Panc1 (cell line): ENCODE measurements around the gene MICALL2. TPM values are rescaled to one million over a fixed set of nuclear protein-coding genes. Genes with fewer than 3 reads are reported as not detected.

Experiments used
- ATAC-seq: fragments of 200-7000 bp; cut with Tn5 transposase; 2 replicates; pipeline ENCODE4 v1.9.1; 2020; ENCODE audit warnings: mild to moderate bottlenecking, moderate library complexity
- BruUV-seq: library from RNA; stranded (reverse); fragments of 400-500 nt; replicated peaks from 2 replicates; lab custom pipeline; 2021; lab: Mats Ljungman, UMichigan
- CTCF ChIA-PET: fragments of 300-600 bp; sonication (Branson Sonifier 250); formaldehyde crosslinking; loops from one replicate; lab custom pipeline; 2022; ENCODE audit warnings: antibody characterized with exemption; lab: Charles Lee
- POLR2A ChIA-PET: fragments of 300-600 bp; sonication (Branson Sonifier 250); formaldehyde crosslinking; loops from one replicate; lab custom pipeline; 2022; ENCODE audit warnings: antibody characterized with exemption; lab: Charles Lee
- DNase-seq: peaks from one replicate; pipeline ENCODE4 v3.0.0-alpha.2; 2010; ENCODE audit warnings: low read depth, low spot score
- H3K27ac ChIP-seq: 2 replicates; pipeline ENCODE4 v1.5.1; 2011; ENCODE audit warnings: mild to moderate bottlenecking, low read length, inconsistent platforms
- H3K27me3 ChIP-seq: fragments of 200-500 bp; sonication (Bioruptor generic); 2 replicates; pipeline ENCODE4 v1.6.0; 2014; ENCODE audit warnings: low read length, inconsistent platforms; ENCODE audit not compliant: control insufficient read depth, insufficient read depth
- H3K36me3 ChIP-seq: fragments of 200-500 bp; sonication (Bioruptor generic); 2 replicates; pipeline ENCODE4 v1.5.1; 2014; ENCODE audit warnings: inconsistent platforms, mild to moderate bottlenecking, low read length, moderate library complexity; ENCODE audit not compliant: control insufficient read depth, insufficient read depth
- H3K4me1 ChIP-seq: 2 replicates; pipeline ENCODE4 v1.5.1; 2011; ENCODE audit warnings: inconsistent platforms, mild to moderate bottlenecking, low read length, moderate library complexity; ENCODE audit not compliant: control insufficient read depth, insufficient read depth
- H3K4me3 ChIP-seq, 2 experiments: 2 replicates each; pipeline ENCODE4 v1.5.1; 2011 to 2012; ENCODE audit warnings: low read depth in 2 of 2, low read length in 2 of 2, mild to moderate bottlenecking in 2 of 2, inconsistent platforms in 1 of 2, moderate library complexity in 1 of 2
- H3K9me3 ChIP-seq: fragments of 200-500 bp; sonication (Bioruptor generic); 2 replicates; pipeline ENCODE4 v1.5.1; 2014; ENCODE audit warnings: low read depth, mild to moderate bottlenecking, inconsistent platforms, low read length, moderate library complexity; ENCODE audit not compliant: control insufficient read depth, insufficient read depth
- POLR2AphosphoS5 ChIP-seq: IDR thresholded peaks from 2 replicates; pipeline ENCODE4 v1.6.1; 2012; ENCODE audit warnings: mild to moderate bottlenecking, low read depth, low read length, moderate library complexity
- SIN3A ChIP-seq: IDR thresholded peaks from 2 replicates; pipeline ENCODE4 v1.6.1; 2012; ENCODE audit warnings: low read depth, mild to moderate bottlenecking, low read length, moderate library complexity, borderline replicate concordance; ENCODE audit not compliant: insufficient read depth
- TCF7L2 ChIP-seq: IDR thresholded peaks from 2 replicates; pipeline ENCODE4 v1.6.1; 2011; ENCODE audit warnings: mild to moderate bottlenecking, low read depth, low read length, inconsistent platforms
- in situ Hi-C: cut with HindIII; loops from 2 replicates; pipeline ENCODE4 v1.10.0; 2016; ENCODE audit warnings: low sequenced_read_pairs, low pct_unique_long_range_greater_than_20kb
- intact Hi-C: fragments of 100-400 bp; cut with micrococcal nuclease; formaldehyde crosslinking; loops from one replicate; pipeline ENCODE4 v1.10.0; 2022; ENCODE audit not compliant: unreplicated experiment
- total RNA-seq: library from RNA; stranded (reverse); gene quantifications from one replicate; pipeline ENCODE4 v1.2.1, GENCODE V29; 2021; ENCODE audit not compliant: unreplicated experiment
- TF ChIP-seq, protein P1 (sequence below): fragments of 450-650 bp; IDR thresholded peaks from 2 replicates; pipeline ENCODE4 v1.5.1; 2017; ENCODE audit warnings: mild to moderate bottlenecking
- TF ChIP-seq, protein P2 (sequence below), 2 experiments: IDR thresholded peaks; 2 replicates each; pipeline ENCODE4 v1.6.1; 2011 to 2012; ENCODE audit warnings: low read depth in 2 of 2, control low read depth in 1 of 2, low read length in 1 of 2, mild to moderate bottlenecking in 1 of 2, moderate library complexity in 1 of 2; ENCODE audit not compliant: insufficient read depth in 1 of 2

MICALL2 gene
- total RNA-seq, 1 experiment from 2014 or later, result 144 TPM

DNA sequence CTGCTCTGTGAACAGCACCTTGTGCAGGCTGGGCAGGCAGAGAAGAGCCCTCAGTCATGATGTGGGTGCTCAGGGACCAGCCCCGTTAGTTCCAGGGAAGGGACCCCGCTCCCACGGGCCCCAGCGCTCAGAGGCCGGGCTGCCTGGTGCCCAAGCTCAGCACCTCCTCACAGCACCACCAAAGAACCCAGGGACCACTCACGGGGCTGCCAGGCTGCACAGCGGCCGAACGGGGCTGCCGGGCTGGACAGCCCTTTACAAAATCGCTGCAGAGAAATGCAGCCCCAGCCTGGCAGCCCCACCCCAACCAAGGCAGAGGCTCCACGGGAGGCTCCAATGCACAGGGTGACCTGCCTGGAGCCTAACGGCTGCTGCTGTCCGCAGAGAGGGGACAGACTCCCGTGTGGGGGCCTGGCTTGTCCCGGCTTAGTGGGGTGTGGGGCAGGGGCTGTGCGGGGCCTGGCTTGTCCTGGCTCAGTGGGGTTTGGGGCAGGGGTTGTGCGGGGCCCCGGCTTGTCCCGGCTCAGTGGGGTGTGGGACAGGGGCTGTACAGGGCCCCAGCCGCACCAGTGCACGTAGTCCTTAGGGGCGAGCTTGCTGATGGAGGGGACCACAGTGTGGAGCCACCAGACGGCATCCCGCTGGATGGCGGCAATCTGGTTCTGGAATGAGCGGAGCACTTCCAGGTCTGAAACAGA lies 35.7 kb upstream of the MICALL2 start:
- Histone ChIP-seq H3K9me3 (no peaks in the 10 kb centered on the region), H3K27me3 (no peaks in the 10 kb centered on the region), H3K36me3 (peaks cover 17% of the 10 kb centered on the region; the same call in 1 of the 2 replicates), H3K27ac (no peak overlapping the region), H3K4me1 (no peaks in the 10 kb centered on the region), H3K4me3 (no peak overlapping the region)
- no TSS peak for BruUV-seq
- ChIA-PET POLR2A (no interaction called here), CTCF (no interaction called here)
- 0 out of 2 replicates have a peak, but pooled peaks have one; percentile 7 for ATAC-seq
- in situ Hi-C loops (no loop called here), intact Hi-C loops (no loop called here)
- DNase-seq, result no peak
- TF ChIP-seq, protein P1, sequence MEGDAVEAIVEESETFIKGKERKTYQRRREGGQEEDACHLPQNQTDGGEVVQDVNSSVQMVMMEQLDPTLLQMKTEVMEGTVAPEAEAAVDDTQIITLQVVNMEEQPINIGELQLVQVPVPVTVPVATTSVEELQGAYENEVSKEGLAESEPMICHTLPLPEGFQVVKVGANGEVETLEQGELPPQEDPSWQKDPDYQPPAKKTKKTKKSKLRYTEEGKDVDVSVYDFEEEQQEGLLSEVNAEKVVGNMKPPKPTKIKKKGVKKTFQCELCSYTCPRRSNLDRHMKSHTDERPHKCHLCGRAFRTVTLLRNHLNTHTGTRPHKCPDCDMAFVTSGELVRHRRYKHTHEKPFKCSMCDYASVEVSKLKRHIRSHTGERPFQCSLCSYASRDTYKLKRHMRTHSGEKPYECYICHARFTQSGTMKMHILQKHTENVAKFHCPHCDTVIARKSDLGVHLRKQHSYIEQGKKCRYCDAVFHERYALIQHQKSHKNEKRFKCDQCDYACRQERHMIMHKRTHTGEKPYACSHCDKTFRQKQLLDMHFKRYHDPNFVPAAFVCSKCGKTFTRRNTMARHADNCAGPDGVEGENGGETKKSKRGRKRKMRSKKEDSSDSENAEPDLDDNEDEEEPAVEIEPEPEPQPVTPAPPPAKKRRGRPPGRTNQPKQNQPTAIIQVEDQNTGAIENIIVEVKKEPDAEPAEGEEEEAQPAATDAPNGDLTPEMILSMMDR, result no peak
- TF ChIP-seq, protein P2, sequence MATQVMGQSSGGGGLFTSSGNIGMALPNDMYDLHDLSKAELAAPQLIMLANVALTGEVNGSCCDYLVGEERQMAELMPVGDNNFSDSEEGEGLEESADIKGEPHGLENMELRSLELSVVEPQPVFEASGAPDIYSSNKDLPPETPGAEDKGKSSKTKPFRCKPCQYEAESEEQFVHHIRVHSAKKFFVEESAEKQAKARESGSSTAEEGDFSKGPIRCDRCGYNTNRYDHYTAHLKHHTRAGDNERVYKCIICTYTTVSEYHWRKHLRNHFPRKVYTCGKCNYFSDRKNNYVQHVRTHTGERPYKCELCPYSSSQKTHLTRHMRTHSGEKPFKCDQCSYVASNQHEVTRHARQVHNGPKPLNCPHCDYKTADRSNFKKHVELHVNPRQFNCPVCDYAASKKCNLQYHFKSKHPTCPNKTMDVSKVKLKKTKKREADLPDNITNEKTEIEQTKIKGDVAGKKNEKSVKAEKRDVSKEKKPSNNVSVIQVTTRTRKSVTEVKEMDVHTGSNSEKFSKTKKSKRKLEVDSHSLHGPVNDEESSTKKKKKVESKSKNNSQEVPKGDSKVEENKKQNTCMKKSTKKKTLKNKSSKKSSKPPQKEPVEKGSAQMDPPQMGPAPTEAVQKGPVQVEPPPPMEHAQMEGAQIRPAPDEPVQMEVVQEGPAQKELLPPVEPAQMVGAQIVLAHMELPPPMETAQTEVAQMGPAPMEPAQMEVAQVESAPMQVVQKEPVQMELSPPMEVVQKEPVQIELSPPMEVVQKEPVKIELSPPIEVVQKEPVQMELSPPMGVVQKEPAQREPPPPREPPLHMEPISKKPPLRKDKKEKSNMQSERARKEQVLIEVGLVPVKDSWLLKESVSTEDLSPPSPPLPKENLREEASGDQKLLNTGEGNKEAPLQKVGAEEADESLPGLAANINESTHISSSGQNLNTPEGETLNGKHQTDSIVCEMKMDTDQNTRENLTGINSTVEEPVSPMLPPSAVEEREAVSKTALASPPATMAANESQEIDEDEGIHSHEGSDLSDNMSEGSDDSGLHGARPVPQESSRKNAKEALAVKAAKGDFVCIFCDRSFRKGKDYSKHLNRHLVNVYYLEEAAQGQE (IDR thresholded peaks at IDR 0.05; ENCODE audit: insufficient read depth in 1 of 2, low read depth in 2 of 2, low read length in 1 of 2), result no peak
- no peak for TF ChIP-seq SIN3A
- no peak for TF ChIP-seq TCF7L2
- TF ChIP-seq POLR2AphosphoS5, result no peak

DNA sequence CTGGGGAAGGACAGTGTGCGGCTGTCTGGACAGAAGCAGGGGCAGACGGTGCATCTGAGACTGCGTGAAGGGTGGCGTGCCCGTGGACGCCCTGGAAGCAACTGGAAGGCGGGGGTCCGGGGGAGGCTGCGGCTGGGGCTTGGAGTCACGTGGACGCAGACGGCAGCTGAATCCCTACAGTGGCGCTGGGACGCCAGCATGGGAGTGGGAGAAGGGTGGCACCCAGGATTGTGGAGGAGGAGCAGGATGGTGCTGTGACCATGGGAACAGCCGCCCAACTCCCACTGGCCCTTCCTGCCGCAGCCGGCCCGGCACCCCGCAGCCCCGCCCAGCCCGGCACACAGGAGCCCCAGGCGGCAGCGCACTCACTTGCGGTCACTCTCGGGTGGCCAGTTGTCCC lies 35.2 kb upstream of the MICALL2 start:
- no peak for ATAC-seq
- intact Hi-C loops (no loop called here), in situ Hi-C loops (no loop called here)
- DNase-seq, result no peak
- Histone ChIP-seq H3K27ac (no peak overlapping the region), H3K9me3 (no peaks in the 10 kb centered on the region), H3K36me3 (peaks cover 16% of the 10 kb centered on the region; the same call in 1 of the 2 replicates), H3K27me3 (no peaks in the 10 kb centered on the region), H3K4me1 (no peaks in the 10 kb centered on the region), H3K4me3 (no peak overlapping the region)
- POLR2A ChIA-PET, result no interaction called here
- CTCF ChIA-PET, result no interaction called here
- no TSS peak for BruUV-seq
- TF ChIP-seq POLR2AphosphoS5 (no peak), TCF7L2 (no peak), SIN3A (no peak)
- TF ChIP-seq, protein P1, result no peak
- TF ChIP-seq, protein P2 (IDR thresholded peaks at IDR 0.05; ENCODE audit: insufficient read depth in 1 of 2, low read depth in 2 of 2, low read length in 1 of 2), result no peak
